Central memory CD4-positive, alpha-beta T cell (primary cell): ENCODE data around the gene SIRT2.

Experiments used
- DNase-seq: peaks from one replicate; pipeline ENCODE4 v3.0.0; 2022

SIRT2 gene

DNA sequence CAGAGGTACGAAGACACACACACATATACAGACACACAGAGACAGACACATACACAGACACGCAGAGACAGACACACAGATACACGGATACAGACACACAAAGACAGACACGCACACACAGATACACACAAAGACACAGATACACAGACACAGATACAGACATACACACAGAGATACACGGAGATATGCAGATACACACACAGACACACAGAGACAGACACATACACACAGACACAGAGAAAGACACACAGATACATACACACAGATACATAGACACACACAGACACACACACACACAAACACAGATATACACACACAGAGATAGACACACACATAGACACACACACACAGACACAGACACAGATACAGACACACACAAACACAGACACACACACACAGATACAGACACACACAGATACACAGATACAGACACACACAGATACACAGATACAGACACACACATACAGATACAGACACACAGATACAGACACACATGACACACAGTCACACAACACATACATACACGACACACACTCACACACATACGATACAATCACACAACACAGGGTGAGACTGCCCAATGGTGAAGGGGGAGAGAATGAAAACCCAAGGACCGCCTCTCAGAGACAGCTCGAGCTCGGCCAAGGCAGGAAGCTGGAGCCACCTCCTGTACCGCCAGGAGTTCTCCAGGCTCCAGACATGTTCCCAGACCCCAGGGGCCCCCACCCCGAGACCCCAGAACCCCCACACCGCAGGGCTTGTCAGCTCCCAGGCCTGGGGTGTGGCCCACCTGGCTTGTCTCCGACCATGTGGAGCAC is 21.4 kb upstream of the SIRT2 start:
- no peak for DNase-seq

DNA sequence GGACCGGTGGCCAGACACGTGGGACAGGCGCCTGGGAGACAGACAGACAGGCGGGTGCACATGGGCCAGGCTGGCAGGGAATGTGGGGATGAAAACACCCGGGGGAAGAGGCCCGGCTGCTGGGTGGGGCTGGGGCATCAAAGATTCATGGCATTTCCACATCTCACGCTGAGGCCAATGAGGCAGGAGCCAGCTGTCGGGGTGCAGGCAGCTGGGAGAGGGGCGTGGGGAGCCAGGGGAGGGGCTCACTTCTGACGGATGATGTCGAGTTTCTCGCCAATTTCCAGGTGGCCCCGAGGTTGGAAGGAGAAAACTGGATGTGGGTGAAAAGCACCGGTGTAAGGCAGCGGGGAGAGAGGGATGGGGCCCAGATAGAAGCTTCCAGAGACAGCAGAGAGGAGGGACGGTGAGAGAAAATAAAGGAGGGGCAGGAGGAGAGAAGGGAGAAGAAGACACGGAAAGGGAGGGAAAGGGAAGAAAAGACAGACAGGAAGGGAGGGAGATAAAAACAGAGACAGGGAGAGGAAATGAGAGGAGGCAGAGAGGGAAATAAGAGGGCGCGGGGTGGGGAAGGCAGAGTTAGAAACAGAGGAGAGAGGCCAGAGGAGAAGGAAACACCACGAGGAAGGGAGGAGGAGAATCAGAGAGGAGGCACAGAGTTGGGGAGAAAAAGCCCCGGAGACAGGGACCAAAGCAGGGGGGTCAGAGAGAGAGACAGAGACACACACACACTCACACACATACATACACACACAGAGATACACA is 20.6 kb upstream of the SIRT2 start:
- no peak for DNase-seq

GRCh38 chr19:38918526-38918925 is 19.1 kb upstream of the SIRT2 start:
- DNase-seq: no peak

DNA sequence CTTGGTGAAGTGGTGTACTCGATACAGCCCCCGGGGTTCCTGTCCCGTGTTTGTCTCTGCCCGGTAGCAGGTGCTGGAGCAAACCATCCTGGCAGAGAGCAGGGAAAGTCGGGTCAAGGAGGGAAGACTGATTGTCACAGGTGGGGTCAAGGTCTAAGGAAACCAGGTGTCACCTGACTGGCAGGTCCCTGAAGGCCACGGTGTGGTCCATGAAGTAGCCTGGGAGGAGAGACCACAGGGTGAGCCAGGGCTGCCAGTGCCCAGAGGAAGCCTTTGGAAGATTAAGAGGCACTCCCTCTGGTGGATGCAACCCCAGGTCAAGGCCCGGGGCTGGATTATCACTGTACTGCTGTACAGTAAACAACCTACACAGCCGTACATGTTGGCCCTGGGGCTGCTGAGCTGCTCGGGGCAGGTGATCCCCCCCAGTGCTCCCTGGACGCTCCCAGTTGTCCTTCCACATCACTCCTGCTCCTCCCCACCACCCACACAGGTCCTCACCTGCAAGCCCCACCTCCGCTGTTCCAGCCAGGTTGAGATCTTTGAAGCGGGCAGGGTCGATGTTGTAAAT is 18.6 kb upstream of the SIRT2 start:
- DNase-seq: no peak

GRCh38 chr19:38917516-38917915 is 18.1 kb upstream of the SIRT2 start:
- no peak for DNase-seq

- no peak for DNase-seq
Observed at GRCh38 chr19:38915329-38916321, 16.2 kb upstream of the SIRT2 start.

DNA sequence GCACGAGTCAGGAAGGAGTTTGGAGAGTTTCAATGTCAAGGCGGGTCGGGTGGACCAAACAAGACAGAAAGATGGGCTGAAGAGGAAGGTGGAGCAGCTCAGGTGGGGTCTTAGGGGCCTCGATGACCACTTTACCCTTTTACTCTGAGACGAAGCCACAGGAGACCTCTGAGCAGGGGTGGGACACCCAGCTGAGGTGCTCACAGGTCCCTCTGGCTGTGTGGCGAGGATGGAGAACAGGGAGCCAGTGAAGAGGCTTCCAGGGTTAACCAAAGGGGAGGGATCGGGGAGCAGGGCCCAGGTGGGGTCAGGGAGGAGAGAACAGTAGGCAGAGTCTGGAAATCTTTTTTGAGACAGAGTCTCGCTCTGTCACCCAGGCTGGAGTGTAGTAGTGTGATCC is 14.5 kb upstream of the SIRT2 start:
- no peak for DNase-seq

GRCh38 chr19:38912600-38913514 is 13.4 kb upstream of the SIRT2 start:
- DNase-seq: no peak

GRCh38 chr19:38911388-38912001 is 12.1 kb upstream of the SIRT2 start:
- DNase-seq: no peak

DNA sequence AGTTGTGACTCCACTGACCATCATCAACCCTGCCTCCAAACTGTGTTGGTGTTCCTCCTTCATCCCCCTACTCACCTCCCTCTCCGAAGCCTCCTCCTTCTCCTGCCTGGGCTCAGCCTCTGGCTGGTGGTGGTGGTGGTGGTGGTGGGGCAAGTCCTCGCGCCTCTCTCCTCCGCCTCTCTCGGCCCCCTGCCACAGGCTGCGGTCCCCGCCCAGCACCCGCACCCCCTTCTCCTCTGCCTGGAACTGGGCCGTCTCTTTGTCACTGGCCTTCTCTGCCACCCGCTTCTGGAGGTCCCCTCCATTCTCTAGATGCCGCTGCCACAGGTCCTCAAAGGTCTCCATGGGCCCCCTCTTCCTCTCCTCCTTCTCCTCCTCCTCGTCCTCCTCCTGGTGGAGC is 11.1 kb upstream of the SIRT2 start:
- no peak for DNase-seq

- no peak for DNase-seq
Observed at GRCh38 chr19:38908911-38909310, 9.5 kb upstream of the SIRT2 start.

DNA sequence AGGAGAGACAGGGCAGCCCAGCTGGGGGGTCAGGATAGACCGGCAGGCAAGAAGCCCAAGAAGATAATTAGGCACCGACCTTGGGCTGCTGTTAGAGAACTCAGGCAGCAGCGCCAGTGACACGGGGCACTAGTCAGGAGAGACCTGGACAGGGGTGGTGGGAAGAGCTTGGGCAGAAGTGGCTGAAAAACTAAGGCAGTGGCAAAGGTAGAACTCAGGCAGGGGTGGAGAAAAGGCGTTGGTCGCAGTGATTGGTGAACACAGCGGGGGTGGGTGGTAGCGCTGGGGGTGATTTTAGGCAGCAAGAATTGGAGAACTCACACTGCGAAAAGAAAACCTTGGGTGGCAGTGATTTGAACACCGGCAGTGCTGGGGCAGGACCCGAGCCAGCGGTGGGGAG is 8.3 kb upstream of the SIRT2 start:
- DNase-seq: no peak

DNA sequence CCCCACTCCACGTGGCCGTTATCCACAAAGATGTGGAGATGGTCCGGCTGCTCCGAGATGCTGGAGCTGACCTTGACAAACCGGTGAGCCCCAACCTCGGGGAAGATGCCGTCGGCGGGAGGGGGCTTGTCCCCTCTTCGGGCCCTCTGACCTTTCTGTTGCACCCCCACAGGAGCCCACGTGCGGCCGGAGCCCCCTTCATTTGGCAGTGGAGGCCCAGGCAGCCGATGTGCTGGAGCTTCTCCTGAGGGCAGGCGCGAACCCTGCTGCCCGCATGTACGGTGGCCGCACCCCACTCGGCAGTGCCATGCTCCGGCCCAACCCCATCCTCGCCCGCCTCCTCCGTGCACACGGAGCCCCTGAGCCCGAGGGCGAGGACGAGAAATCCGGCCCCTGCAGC is 7.8 kb upstream of the SIRT2 start:
- DNase-seq: no peak

DNA sequence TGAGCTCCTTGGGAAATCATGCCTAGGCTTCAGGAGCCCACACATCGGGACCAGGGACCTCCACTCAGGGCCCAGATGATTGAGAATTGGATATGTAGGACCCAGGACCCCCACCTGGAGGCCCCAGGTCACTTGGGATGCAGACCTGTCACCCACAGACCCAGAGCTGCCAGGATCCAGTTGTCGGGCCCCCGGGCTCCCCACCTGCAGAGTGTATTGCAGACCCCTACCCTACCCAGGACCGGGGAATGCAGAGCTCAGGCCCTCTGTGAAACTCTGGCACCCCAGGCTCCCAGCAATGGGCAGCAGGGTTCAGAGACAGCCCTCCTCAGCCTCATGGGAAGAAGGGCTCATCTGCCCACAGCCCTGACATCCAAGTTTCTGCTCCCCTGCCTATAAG is 6.2 kb upstream of the SIRT2 start:
- no peak for DNase-seq

DNA sequence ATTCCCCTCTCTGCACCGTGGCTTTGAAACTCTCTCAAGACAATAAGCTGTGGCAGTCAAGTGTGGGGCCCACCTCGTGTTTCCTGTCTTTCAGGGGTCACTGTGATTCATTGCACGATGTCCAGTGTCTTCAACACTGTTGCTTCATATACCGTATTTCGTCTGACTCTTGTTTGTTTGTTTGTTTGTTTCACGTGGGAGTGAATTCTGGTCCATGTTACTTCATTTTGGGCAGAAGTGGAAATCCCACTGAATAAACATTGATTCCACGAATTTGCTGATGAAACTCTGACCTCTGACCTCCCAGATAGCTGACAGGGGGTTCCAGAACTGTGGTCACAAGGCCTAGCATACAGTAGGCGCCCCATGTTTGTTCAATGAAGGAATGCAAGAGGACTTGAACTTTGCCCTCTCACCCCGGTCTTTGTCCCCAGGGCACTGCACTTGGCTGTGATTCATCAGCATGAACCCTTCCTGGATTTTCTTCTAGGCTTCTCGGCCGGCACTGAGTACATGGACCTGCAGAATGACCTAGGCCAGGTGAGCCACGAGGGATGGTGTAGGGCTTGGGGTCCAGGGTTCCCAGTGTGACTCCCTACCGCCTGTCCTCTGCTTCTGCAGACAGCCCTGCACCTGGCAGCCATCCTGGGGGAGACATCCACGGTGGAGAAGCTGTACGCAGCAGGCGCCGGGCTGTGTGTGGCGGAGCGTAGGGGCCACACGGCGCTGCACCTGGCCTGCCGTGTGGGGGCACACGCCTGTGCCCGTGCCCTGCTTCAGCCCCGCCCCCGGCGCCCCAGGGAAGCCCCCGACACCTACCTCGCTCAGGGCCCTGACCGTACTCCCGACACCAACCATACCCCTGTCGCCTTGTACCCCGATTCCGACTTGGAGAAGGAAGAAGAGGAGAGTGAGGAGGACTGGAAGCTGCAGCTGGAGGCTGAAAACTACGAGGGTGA is 5.4 kb upstream of the SIRT2 start:
- no peak for DNase-seq

GRCh38 chr19:38901683-38902082 is 2.3 kb upstream of the SIRT2 start:
- DNase-seq: no peak

- no peak for DNase-seq
Observed at GRCh38 chr19:38900743-38901190, 1.3 kb upstream of the SIRT2 start.

- no peak for DNase-seq
Observed at GRCh38 chr19:38900202-38900629, 798 bp upstream of the SIRT2 start.

DNA sequence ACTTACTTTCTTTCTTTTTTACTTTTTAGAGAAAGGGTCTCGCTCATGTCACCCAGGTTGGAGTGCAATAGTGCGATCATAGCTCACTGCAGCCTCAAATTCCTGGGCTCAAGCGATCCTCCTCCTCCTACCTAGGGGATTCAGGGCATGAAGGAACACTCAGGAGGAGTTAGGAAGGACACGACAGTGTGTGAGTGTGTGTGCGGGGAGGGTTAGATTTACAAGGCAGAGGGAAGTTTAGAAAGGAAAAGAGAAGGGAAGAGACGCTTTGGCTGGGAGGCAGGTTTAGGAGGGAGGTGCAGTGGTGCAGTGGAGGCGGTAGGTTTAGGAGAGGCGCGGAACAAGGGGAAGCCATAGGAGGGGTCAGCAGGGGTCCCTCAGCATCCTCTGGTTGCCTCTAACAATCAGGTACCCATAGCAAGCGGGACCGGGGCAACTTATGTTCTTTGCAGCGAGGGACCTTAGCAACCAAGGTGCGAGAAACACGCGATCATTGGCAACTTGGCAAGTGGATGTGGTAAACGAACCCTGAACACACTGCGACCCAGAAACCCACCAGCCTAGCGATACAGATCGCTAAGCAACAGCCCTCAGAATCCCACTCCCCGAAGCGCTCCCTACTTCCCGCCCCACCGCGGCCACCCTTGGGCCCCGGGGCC is 501 bp downstream of the SIRT2 start:
- no peak for DNase-seq
